Activated naive CD4-positive, alpha-beta T cell treated with anti-CD3 and anti-CD28 coated beads, Interleukin-2, amount 50 U/mL, for 24 hours (primary cell): ENCODE results near the gene SFT2D1.

Experiments used
- H3K27ac Mint-ChIP-seq: one replicate; pipeline ENCODE4 v1.8.0; 2021; ENCODE audit warnings: mild to moderate bottlenecking, mixed read lengths
- H3K27me3 Mint-ChIP-seq: one replicate; pipeline ENCODE4 v1.8.0; 2021; ENCODE audit warnings: mixed read lengths
- H3K36me3 Mint-ChIP-seq: one replicate; pipeline ENCODE4 v1.8.0; 2021; ENCODE audit warnings: mixed read lengths
- H3K4me1 Mint-ChIP-seq: one replicate; pipeline ENCODE4 v1.8.0; 2021; ENCODE audit warnings: mixed read lengths
- H3K4me3 Mint-ChIP-seq: one replicate; pipeline ENCODE4 v1.8.0; 2021; ENCODE audit warnings: mild to moderate bottlenecking, mixed read lengths
- H3K9me3 Mint-ChIP-seq: one replicate; pipeline ENCODE4 v1.8.0; 2021; ENCODE audit warnings: mixed read lengths

Gene SFT2D1

DNA sequence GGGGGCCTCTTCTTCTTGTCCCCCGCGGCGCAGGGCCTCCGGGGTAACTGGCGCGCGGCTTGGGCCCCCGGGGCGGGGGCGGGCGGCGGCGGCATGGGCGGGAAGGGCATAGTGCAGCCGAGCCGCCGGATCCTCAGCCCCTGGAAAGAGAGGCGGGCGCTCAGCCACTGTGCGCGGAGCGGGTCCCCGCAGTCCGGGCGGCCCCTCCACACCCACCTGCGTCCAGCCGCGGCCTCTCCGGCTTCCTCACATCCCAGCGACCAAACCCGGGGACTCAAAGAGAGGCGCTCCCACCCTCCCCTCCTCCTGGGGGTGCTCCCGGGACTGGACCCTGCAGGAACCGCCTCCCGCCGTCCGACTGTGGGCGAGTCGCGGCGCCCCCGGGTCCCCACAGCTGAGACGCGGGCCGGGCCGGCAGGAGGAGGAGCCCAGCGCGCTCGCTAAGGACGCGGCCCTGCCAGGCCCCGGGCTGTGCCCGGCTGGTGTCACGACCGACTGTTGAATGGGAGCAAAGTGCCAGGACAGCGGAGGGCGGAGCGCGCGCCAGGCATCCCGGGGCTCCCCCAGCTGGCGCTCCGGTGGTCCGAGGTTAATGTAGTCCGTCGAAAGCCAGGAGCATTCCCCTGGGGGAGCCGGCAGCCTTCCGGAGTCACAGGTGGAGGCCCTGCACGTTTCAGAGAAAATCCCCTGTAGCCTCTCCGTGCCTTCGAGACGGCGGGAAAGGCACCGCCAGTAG, 34.1 kb downstream of the SFT2D1 start, which contains the start of gene PRR18:
Gene PRR18, minus strand, starts transcription at position 360 of the 736 bp plus-strand sequence. Its CDS starts 250 bp downstream, at position 110.
- Mint-ChIP-seq H3K9me3 (no peaks in the 10 kb centered on the region), H3K36me3 (no peaks in the 10 kb centered on the region), H3K4me3 (peak within 1 kb of the TSS; percentile 42), H3K27me3 (peaks cover 20% of the 10 kb centered on the region), H3K27ac (no peak within 1 kb of the TSS), H3K4me1 (peaks cover 5% of the 10 kb centered on the region)

DNA sequence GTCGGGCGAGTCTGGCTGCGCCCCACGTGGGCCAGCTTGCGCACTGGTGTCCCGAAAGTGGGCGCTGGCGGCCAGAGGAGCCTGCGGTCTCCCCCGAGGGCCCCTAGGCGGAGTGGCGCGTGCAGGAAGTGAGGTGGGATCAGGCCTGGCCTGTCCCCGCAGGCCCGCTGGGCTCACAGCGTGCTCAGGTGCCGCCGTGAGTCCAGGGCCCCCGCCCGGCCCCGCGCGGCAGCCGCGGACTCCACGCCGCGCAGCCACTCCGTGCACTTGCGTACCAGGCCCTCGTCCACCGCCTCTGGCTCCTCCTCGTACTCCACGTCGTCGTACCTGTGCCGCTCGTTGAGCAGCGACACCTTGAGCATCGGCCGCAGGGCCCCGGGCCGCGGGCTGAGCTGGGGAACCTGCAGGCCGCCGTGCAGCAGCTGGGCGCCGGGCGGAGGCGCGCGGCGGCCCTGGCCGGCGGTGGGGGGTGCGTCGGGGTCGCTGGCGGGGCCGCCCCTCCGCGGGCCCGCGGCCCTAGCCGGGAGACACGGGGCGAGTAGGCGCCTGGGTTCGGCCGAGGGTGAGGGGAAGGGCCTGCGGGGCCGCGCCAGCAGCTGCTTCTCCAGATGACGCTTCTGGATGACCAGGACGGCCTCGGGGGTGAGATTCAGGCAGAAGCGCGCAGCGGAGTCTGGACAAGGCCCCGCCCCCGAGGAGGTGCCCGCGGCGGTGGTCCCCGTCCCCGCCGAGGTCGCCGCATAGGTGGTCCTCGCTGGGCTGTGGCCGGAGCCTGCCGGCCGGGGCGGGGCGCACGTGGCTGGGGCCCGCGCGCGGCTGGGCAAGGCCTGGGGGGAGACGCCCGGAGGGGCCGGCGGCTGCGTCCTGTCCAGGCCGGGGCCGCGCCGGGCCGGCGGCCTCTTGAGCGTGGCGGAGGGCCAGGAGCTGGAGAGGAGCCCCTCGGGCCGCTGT, 35.0 kb downstream of the SFT2D1 start:
- Mint-ChIP-seq H3K4me3 (peak overlapping the region; percentile 42), H3K36me3 (no peaks in the 10 kb centered on the region), H3K27me3 (peaks cover 24% of the 10 kb centered on the region)

DNA sequence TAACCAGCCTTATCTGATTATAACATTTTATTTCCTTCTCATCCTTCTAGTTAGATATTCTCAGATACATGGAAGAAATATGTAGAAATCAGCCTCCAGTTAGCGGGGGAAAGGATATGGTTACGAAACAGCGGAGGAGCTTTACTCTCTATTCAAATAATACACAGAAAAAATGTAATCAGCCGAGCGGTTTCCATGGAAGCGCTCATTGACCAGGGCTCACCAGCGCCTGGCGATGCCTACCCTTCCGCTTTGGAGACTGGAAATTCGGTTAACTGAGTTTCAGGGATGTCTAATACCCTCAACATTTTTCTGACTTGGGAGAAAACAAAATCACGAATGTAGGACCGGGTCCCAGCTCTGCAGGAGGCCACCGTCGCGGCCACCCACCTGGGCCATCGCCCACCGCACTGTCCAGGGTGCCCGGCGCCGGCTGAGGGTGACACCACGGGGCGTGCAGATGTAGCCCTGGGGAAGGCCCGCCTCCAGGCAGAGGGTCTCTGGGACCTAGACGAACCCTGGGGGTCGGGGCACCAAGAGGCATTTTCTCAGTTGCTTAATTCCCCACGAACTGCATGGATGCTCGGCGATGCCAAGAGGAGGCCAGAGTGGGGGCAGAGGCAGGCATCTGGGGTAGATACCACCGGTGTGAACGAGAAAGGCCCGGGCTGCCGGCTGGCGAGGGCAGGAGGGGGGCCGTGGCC, 35.8 kb downstream of the SFT2D1 start:
- Mint-ChIP-seq H3K27me3 (peaks cover 28% of the 10 kb centered on the region), H3K9me3 (no peaks in the 10 kb centered on the region), H3K27ac (no peak overlapping the region), H3K4me3 (peak overlapping the region; percentile 73), H3K4me1 (peaks cover 5% of the 10 kb centered on the region), H3K36me3 (no peaks in the 10 kb centered on the region)

More for the DNA sequence above, 35.0 kb downstream of the SFT2D1 start:
- H3K9me3 Mint-ChIP-seq = no peaks in the 10 kb centered on the region
- H3K4me1 Mint-ChIP-seq = peaks cover 5% of the 10 kb centered on the region
- no peak overlapping the region for H3K27ac Mint-ChIP-seq

DNA sequence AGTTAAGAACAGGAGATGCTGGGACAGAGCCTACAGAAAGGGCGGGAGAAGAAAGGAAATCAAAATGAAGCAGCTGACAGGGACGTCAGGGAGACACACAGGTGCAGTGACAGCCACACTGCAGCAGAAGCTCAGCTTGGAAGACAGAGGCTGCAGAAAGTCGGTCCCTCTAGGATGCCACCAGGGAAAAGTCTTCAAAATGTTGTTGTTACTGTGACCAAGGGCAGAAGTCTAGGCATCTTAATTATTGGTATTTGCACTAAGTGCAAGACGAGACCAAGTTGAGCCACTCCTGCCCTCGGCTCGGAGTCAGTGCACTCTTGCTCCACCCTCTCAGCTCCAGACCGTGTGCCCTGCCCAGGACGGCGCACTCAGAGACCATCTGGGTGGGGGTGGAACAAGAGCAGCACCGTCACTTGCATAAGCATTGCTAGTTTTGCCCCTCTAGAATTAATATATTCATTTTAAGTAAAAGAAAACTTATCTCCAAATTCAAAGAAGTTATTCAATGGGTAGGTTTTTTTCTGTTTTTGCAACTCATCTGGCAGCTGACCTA, 36.7 kb downstream of the SFT2D1 start:
- H3K4me1 Mint-ChIP-seq = peaks cover 5% of the 10 kb centered on the region
- peaks cover 28% of the 10 kb centered on the region for H3K27me3 Mint-ChIP-seq
- no peak overlapping the region for H3K27ac Mint-ChIP-seq
- H3K4me3 Mint-ChIP-seq = peak overlapping the region; percentile 23
- no peaks in the 10 kb centered on the region for H3K36me3 Mint-ChIP-seq
- H3K9me3 Mint-ChIP-seq = no peaks in the 10 kb centered on the region

DNA sequence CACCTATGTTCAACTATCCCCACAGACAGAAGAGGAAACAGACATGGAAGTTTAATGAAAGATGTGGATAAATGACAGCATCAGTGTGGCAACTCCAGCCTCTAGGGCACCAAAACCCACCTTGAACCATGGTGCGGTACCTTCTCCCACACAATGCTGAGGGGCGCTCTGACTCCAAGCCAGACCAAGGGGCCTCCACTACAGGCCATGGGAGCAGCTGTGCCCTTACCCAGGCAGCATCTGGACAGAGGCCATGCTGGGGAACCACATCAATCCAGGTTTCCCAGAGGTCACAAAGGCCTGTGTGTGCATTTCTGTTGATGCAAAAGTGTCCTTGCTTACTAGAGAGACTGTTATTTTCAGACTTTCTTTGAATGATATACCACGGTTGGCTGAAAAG, 38.2 kb downstream of the SFT2D1 start:
- no peaks in the 10 kb centered on the region for H3K36me3 Mint-ChIP-seq
- no peak overlapping the region for H3K27ac Mint-ChIP-seq
- peaks cover 32% of the 10 kb centered on the region for H3K27me3 Mint-ChIP-seq
- no peaks in the 10 kb centered on the region for H3K9me3 Mint-ChIP-seq
- H3K4me1 Mint-ChIP-seq = peaks cover 5% of the 10 kb centered on the region
- H3K4me3 Mint-ChIP-seq = no peak overlapping the region

DNA sequence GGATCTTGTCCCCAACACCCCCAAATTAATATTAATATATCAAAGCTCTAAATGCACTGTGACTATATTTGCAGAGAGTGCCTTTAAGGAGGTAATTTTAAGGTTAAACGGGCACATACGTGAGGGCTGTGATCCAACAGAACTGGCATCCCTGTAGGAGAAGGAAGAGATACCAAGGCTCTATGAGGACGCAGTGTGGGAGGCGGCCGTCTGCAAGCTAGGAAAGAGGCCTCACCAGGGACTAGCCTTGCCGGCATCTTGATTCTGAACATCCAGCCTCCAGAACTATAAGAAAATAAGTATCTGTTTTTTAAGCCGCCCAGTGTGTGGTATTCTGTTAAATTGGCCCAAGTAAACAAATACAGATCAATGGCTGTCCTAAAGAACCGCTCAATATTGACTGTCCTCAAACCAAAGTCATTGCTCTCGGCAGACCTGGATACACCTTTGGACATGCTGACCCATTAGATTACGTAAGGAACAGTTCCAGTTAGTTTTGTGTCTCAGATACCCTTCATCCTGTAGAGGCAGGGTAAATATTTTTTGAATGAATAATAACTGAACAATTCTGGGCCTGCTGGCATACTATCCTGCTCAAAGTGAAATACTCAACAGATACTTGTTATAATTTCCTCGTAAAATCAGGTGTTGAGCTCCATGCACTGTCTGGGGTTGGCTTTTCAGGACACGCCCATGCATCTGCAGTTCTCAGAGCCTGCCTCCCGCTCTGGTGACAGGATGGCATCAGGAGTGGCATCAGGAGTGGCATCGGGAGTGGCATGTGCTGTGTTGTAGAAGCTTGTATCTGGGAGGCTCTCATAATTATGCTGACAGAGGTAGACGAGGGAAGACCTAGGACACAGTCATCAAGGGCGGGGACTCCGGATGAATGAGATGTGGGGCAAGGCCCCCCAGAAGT, 40.5 kb downstream of the SFT2D1 start:
- Mint-ChIP-seq H3K4me3 (no peak overlapping the region), H3K27me3 (peaks cover 27% of the 10 kb centered on the region), H3K27ac (no peak overlapping the region), H3K36me3 (no peaks in the 10 kb centered on the region), H3K9me3 (no peaks in the 10 kb centered on the region), H3K4me1 (peaks cover 5% of the 10 kb centered on the region)

DNA sequence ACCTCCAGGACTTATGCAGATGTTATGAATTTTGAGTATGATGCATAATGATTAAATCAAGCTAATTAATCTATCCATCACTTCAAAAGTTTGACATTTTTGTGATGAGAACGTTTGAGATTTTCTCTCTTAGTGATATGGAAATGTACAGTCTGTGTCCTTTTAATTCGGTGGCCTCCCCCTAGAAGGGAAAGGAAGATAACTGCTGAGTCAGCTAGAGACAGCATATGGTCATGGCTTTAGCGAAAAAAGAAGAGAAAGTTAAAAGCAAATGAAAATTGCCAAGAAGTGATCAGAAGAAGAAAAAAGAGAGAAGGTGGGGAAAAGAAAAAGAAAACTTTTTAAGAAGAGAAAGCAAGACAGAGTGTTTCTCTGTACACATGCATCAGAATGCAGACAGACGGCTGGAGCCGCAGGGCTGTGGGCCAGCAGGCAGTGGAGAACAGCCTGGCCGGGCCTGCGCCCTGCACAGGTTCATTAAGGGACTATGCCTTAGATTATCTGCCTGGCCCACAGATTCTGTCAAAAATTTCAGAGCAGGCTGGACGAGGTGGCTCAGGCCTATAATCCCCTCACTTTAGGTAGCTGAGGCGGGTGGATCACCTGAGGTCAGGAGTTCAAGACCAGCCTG, 41.9 kb downstream of the SFT2D1 start:
- peaks cover 20% of the 10 kb centered on the region for H3K27me3 Mint-ChIP-seq
- no peak overlapping the region for H3K4me3 Mint-ChIP-seq
- no peaks in the 10 kb centered on the region for H3K4me1 Mint-ChIP-seq
- H3K27ac Mint-ChIP-seq = no peak overlapping the region
- H3K36me3 Mint-ChIP-seq = no peaks in the 10 kb centered on the region
- no peaks in the 10 kb centered on the region for H3K9me3 Mint-ChIP-seq

DNA sequence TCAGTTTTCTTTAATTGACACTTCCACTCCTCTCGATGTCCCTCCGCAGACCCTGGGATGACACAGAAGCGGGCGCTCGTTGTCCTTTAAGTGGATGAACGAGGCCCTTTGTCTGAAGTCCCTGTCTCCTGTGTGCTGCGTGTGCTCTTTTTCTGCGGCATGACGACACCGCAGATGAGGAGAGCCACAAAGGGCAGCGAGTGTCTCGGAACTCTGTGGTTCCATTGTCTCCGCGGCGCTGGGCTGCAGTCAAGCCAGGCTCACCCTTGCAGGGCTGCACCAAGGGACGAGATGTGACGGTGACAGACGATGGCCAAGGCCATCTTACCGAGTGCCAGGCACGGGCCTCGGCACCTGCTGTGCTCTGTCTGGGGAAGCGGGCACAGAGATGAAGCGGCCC, 44.7 kb downstream of the SFT2D1 start:
- Mint-ChIP-seq H3K27me3 (peaks cover 11% of the 10 kb centered on the region), H3K36me3 (no peaks in the 10 kb centered on the region), H3K27ac (no peak overlapping the region), H3K9me3 (no peaks in the 10 kb centered on the region), H3K4me3 (no peak overlapping the region), H3K4me1 (no peaks in the 10 kb centered on the region)

DNA sequence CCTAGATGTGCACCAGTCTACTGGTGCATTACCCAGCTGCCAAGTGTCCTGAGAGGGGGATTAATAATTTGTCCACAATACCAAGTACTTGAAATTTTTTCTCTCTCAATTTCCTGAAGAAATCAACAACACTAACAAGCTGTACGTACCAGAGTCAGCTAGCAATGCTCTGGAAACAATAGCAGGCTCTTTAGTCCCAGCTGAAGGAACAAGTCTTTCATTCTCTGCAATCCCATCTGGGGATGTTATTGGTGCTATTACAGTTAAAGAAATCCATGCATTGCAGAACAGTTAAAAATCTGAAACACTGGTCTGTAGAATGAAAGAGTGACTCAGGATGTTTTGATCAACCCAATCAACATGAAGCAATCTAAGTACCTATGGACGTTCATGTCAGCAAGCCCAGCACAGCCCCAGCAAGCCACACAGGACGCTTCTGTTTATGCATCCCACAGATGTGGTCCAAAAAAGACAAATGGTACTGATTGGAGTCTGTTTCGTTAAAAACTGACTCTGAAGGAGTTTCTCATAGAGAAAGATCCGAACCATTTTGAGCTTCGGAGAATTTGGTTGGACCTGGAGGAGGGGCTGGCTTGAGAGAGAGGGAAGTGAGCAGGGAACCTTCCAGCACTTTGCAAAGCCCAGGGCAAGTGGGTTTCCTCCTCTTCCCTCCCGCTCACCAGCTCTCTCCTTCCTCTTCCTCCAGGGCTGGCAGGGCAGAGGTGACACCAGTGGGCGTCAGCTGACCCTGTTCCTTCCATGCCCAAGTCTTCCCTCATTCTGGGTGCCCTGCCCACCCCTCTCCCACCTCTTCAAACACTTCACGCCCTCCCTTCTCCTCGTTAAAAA, 46.1 kb downstream of the SFT2D1 start:
- Mint-ChIP-seq H3K36me3 (no peaks in the 10 kb centered on the region), H3K4me1 (no peaks in the 10 kb centered on the region), H3K27me3 (peaks cover 5% of the 10 kb centered on the region), H3K27ac (no peak overlapping the region), H3K4me3 (no peak overlapping the region), H3K9me3 (no peaks in the 10 kb centered on the region)

DNA sequence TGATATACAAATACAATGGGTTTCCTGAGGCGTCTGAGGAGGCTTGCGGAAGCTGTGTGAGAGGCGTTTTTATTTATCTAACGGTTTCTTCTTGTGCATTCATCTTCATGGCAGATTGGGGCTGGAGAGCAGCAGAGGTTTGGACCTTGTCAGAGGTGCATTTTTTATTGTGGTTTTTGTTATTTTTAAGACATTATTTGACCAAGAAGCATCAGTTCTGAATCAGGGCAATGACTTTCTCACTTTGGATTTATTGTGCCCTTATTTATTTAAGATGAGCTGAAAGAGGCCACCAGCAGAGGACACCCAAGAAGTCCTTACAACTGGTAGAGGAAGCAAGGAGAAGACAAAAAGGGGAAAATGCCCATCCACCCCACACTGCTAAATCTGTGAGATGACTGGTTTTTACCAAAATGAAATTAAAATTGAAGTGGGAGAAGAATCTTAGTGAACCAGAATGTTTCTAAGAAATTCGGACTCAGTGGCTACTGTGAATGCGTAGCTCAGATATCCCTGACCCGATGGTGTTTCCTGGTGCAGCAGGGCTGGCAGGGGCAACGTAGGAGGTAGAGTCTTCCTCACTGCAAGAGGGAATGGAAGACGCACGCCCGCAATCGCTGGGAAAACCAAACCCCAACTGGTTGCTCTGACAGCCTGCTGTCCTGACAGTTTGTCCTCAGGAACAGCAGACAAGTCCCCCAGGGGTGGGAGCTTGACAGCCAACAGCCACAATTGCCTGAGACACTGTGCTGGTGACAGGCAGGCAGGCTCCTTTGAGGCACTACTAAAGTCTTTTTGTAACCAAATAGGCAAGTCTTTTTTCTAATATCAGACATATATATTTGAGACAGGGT, 48.4 kb downstream of the SFT2D1 start:
- Mint-ChIP-seq H3K4me1 (no peaks in the 10 kb centered on the region), H3K4me3 (no peak overlapping the region), H3K27me3 (peaks cover 2% of the 10 kb centered on the region), H3K36me3 (no peaks in the 10 kb centered on the region), H3K27ac (no peak overlapping the region), H3K9me3 (no peaks in the 10 kb centered on the region)

DNA sequence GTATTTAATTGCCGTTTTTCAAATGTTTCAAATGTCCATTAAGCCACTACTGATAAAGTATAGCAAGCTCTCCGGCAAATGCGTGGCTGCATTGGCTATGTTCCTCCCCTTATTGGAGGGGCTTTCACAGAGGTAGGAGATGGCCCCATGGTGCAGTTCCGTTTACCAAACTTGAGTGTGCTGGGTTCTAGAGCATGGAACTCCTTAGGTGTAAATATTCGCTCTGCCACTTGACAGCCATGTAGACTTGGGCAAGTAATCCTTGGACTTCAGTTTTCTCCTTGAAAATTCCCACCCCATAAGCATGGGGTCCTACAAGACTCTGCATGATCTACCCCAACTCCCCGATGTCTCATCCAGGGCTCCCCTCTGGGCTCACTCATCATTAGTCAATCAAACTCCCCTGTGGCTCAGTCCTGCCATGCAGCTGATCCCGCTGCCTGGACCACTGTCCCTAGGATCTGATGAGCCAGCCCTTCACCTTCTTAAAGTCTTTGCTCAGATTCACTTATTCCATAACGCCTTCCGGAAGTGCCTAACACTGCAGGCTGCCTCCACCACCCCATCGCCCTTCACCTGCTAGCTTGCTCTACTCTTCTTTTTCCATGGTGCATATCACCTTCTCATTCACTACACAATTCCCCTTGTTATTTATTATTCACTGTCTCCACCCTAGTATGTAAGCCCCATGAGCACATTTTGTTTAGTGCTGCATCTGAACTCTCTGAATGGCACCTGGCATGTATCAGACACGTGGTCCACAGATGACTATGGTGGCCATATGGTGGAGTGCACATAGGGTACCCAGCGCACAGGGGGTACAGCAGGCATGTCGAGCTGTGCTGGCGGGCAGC, 52.9 kb downstream of the SFT2D1 start:
- no peak overlapping the region for H3K27ac Mint-ChIP-seq
- no peaks in the 10 kb centered on the region for H3K4me1 Mint-ChIP-seq
- no peaks in the 10 kb centered on the region for H3K27me3 Mint-ChIP-seq
- no peak overlapping the region for H3K4me3 Mint-ChIP-seq
- no peaks in the 10 kb centered on the region for H3K9me3 Mint-ChIP-seq
- H3K36me3 Mint-ChIP-seq = no peaks in the 10 kb centered on the region

DNA sequence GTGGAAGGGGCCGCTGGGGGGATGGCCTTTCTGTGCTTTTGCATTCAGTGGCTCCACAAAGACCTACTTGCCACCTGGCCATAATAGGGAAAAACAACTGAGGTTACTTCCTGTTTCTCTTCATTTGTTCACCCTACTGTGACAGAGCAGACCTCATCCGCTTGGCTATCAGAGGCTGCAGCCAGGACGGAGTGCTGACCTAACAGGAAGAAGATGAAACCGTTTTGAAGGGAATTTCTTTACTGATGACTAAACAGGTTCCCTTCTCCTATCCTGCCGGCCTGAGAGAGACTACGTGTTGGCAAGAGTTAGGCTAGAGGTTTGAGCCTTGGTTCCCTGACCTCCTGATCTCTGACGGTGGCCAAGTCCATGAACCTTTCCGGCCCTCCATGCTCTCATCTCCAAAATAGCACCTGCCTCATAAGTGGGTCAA, 55.5 kb downstream of the SFT2D1 start:
- Mint-ChIP-seq H3K36me3 (no peaks in the 10 kb centered on the region), H3K27ac (no peak overlapping the region), H3K4me3 (no peak overlapping the region), H3K4me1 (no peaks in the 10 kb centered on the region), H3K9me3 (no peaks in the 10 kb centered on the region), H3K27me3 (no peaks in the 10 kb centered on the region)
